ENCODE data around the gene ZDHHC18. TPM values are rescaled to one million over a fixed set of nuclear protein-coding genes. Genes with fewer than 3 reads are reported as not detected.

The ZDHHC18 gene
- total and polyA plus RNA-seq, 2 of the 8 experiments (the other 6 are each of a cell fraction or from before 2014, with no cell fraction given) = 29.7 to 49.8 TPM

GRCh38 chr1:26858160-26858559 is 31.7 kb downstream of the ZDHHC18 start:
- Histone ChIP-seq H3K79me1 (ENCODE audit: low read depth, low read length) (no peaks in the 10 kb centered on the region), H3K27me3 (replicated peaks in 1 of 4; ENCODE audit: control insufficient read depth in 3 of 4, extremely low read depth in 1 of 4, insufficient read depth in 3 of 4, low read length in 3 of 4) (peaks cover 0 to under 1% (median under 1%) of the 10 kb centered on the region in 4 experiments; a peak in 4 of 7 replicates), H3K4me1 (replicated peaks in 1 of 4; ENCODE audit: control insufficient read depth in 3 of 4, insufficient read depth in 4 of 4, low read length in 3 of 4) (peaks cover 0 to 12% (median 9%) of the 10 kb centered on the region in 4 experiments; a peak in 6 of 7 replicates), H3K79me2 (ENCODE audit: control insufficient read depth in 1 of 2, insufficient read depth in 2 of 2, low read length in 2 of 2) (no peaks in the 10 kb centered on the region), H2BK5ac (ENCODE audit: low read depth, low read length) (no peak overlapping the region), H3K36me3 (ENCODE audit: control insufficient read depth in 2 of 4, insufficient read depth in 4 of 4, low read length in 3 of 4) (no peaks in the 10 kb centered on the region; a peak in 2 of 8 replicates), H3K23ac (ENCODE audit: insufficient read length) (no peak overlapping the region), H2BK20ac (ENCODE audit: low read length) (no peak overlapping the region), H2BK120ac (replicated peaks; ENCODE audit: low read depth, low read length) (no peak overlapping the region), H2AFZ (ENCODE audit: low read length) (no peak overlapping the region), H4K8ac (ENCODE audit: extremely low read depth, insufficient read depth, low read length) (no peak overlapping the region), H3K23me2 (ENCODE audit: low read depth, low read length) (no peaks in the 10 kb centered on the region), H3K27ac (ENCODE audit: low read depth, low read length) (no peak overlapping the region), H3K56ac (replicated peaks; ENCODE audit: insufficient read length, low read depth, low read length) (no peak overlapping the region), H3K4me3 (ENCODE audit: extremely low read depth in 1 of 4, insufficient read depth in 2 of 4, low read depth in 3 of 4, low read length in 4 of 4) (no peak overlapping the region), H4K20me1 (replicated peaks in 1 of 2; ENCODE audit: control insufficient read depth in 1 of 2, insufficient read depth in 2 of 2, low read length in 2 of 2) (peaks cover 0 to 5% of the 10 kb centered on the region in 2 experiments), H3K9ac (replicated peaks in 1 of 4; ENCODE audit: extremely low read depth in 1 of 4, low read depth in 3 of 4, low read length in 3 of 4) (no peak overlapping the region), H3K18ac (ENCODE audit: extremely low read depth, low read length) (no peak overlapping the region), H2BK15ac (ENCODE audit: low read length) (no peak overlapping the region), H2BK12ac (ENCODE audit: low read depth, low read length) (no peak overlapping the region), H3K4ac (replicated peaks; ENCODE audit: insufficient read length, low read depth, low read length) (no peak overlapping the region), H4K91ac (replicated peaks; ENCODE audit: insufficient read length, low read length) (no peak overlapping the region), H3K14ac (ENCODE audit: insufficient read length) (no peak overlapping the region), H3K4me2 (ENCODE audit: insufficient read depth in 1 of 2, low read depth in 2 of 2, low read length in 2 of 2) (no peak overlapping the region), H4K5ac (ENCODE audit: insufficient read length, low read depth, low read length) (no peak overlapping the region), H2AK5ac (ENCODE audit: low read depth, low read length) (no peak overlapping the region), H3K9me3 (ENCODE audit: insufficient read depth in 2 of 2, low read depth in 1 of 2, low read length in 1 of 2) (no peaks in the 10 kb centered on the region)
- DNase-seq (ENCODE audit: low read depth in 1 of 2, low spot score in 2 of 2) (no peak), FAIRE-seq (no peak)
- ChIA-PET CTCF (ENCODE audit: partially characterized antibody) (interaction anchor here (0.6 to 22.8 kb wide), 12 partner anchors 13 to 1411 kb away, joined by 3 to 547 read pairs (median 7); partner anchors contain the start of genes GPATCH3 and GPN2), POLR2A (ENCODE audit: partially characterized antibody) (interaction anchor here (0.8 to 2.8 kb wide), 8 partner anchors 9 to 166 kb away, joined by 3 to 8 read pairs (median 4); partner anchors contain the start of gene GPN2)
- 87% methylated on average over 4 of the region's 4 CpGs; no CpG with 5 or more reads in 1 of the 2 experiments for WGBS, 2 experiments (ENCODE audit: extremely low coverage in 1 of 2, insufficient coverage in 1 of 2, insufficient read length in 1 of 2, insufficient replicate concordance in 2 of 2, low coverage in 1 of 2, low lambda C conversion rate in 2 of 2, missing lambda C conversion rate in 1 of 2)
- no peak for TF ChIP-seq POLR2A (IDR thresholded peaks at IDR 0.05; ENCODE audit: control extremely low read depth in 1 of 2, low read depth in 2 of 2, low read length in 2 of 2)
- TF ChIP-seq CREB1 (IDR thresholded peaks at IDR 0.05) = no peak
- TF ChIP-seq EP300 (IDR thresholded peaks at IDR 0.05; ENCODE audit: borderline replicate concordance in 1 of 2, low read depth in 2 of 2, low read length in 2 of 2) = no peak
- TF ChIP-seq ASH2L (IDR thresholded peaks at IDR 0.05; ENCODE audit: low read length) = no peak
- no peak for TF ChIP-seq SRF (IDR thresholded peaks at IDR 0.05; ENCODE audit: low read depth, low read length)
- TF ChIP-seq JUND (IDR thresholded peaks at IDR 0.05; ENCODE audit: low read length) = no peak
- TF ChIP-seq RNF2 (IDR thresholded peaks at IDR 0.05; ENCODE audit: borderline replicate concordance, low read depth, low read length, missing control alignments, poor library complexity, severe bottlenecking) = no peak
- TF ChIP-seq RXRA (IDR thresholded peaks at IDR 0.05; ENCODE audit: insufficient read depth, low read depth, low read length) = no peak

All from H1 (cell line).